Natural killer cell (primary cell): Measurements from ENCODE around the gene NCF4. TPM values are rescaled to one million over a fixed set of nuclear protein-coding genes. Genes with fewer than 3 reads are reported as not detected.

Source experiments
- ATAC-seq, 3 donors: fragments of 150-1000 bp in 2 of 3; fragments of 200-7000 bp in 1 of 3; cut with Tn5 transposase; 1 replicate in 1 of 3; 2 replicates in 2 of 3; pipeline ENCODE4 v1.10.0; 2021; ENCODE audit warnings: mild to moderate bottlenecking in 2 of 3, moderate library complexity in 2 of 3
- DNase-seq, 2 donors: peaks; one replicate each; pipeline versions ENCODE4 v3.0.0 to v3.0.0-alpha.2; 2013 to 2021; ENCODE audit warnings: mixed read lengths in 1 of 2
- H3K27ac ChIP-seq: one replicate; pipeline ENCODE4 v1.5.1; 2013; ENCODE audit warnings: mild to moderate bottlenecking, low read length
- H3K27me3 ChIP-seq: one replicate; pipeline ENCODE4 v1.6.1; 2013; ENCODE audit warnings: low read length; ENCODE audit not compliant: control insufficient read depth, insufficient read depth
- H3K36me3 ChIP-seq: one replicate; pipeline ENCODE4 v1.6.1; 2013; ENCODE audit warnings: low read length; ENCODE audit not compliant: control insufficient read depth, insufficient read depth
- H3K4me1 ChIP-seq: one replicate; pipeline ENCODE4 v1.6.1; 2013; ENCODE audit warnings: low read length; ENCODE audit not compliant: control insufficient read depth, insufficient read depth
- H3K4me3 ChIP-seq: one replicate; pipeline ENCODE4 v1.5.1; 2013; ENCODE audit warnings: low read length
- H3K9me3 ChIP-seq: one replicate; pipeline ENCODE4 v1.6.1; 2013; ENCODE audit warnings: low read length; ENCODE audit not compliant: control insufficient read depth, insufficient read depth
- H3K27ac Mint-ChIP-seq, 2 donors: one replicate each; pipeline ENCODE4 v1.8.0; 2022; ENCODE audit warnings: mild to moderate bottlenecking in 2 of 2, mixed read lengths in 2 of 2, moderate library complexity in 1 of 2
- H3K27me3 Mint-ChIP-seq, 2 donors: one replicate each; pipeline ENCODE4 v1.8.0; 2022; ENCODE audit warnings: low read depth in 2 of 2, mixed read lengths in 2 of 2
- H3K36me3 Mint-ChIP-seq: one replicate; pipeline ENCODE4 v1.8.0; 2022; ENCODE audit warnings: mixed read lengths
- H3K4me1 Mint-ChIP-seq, 2 donors: one replicate each; pipeline ENCODE4 v1.8.0; 2022; ENCODE audit warnings: mixed read lengths in 2 of 2
- H3K4me3 Mint-ChIP-seq: one replicate; pipeline ENCODE4 v1.8.0; 2022; ENCODE audit warnings: mild to moderate bottlenecking, moderate library complexity, mixed read lengths
- H3K9me3 Mint-ChIP-seq, 2 donors: one replicate each; pipeline ENCODE4 v1.8.0; 2022; ENCODE audit warnings: mixed read lengths in 2 of 2
- CTCF ChIP-seq: fragments of 200-600 bp; IDR thresholded peaks from one replicate; pipeline ENCODE4 v1.8.0; 2022; ENCODE audit warnings: antibody characterized with exemption
- WGBS: methylation state at CpG from one replicate; pipeline ENCODE4 v1.1.7; 2013; ENCODE audit warnings: missing lambda C conversion rate; ENCODE audit not compliant: insufficient coverage; 5-methylcytosine and 5-hydroxymethylcytosine counted together
- intact Hi-C: fragments of 100-400 bp; cut with micrococcal nuclease; formaldehyde crosslinking; loops from one replicate; pipeline ENCODE4 v1.14.2; 2022
- total RNA-seq, 4 donors: library from RNA; stranded (reverse); fragments of 120-200 nt in 1 of 4; gene quantifications; one replicate each; pipeline versions ENCODE4 v1.2.3 to v1.2.4, GENCODE V29; 2013 to 2022

The NCF4 gene
- total RNA-seq, 3 donors from 2014 or later (not counting 1 experiment from before 2014, with no cell fraction given): 2.6 to 33.2 (median 3.1) TPM

- ATAC-seq: no peak
- TF ChIP-seq CTCF: no peak
These were observed 4.0 kb upstream of the NCF4 start for GRCh38 chr22:36856792-36857135.

GRCh38 chr22:36858156-36858555, 2.6 kb upstream of the NCF4 start:
- TF ChIP-seq CTCF: no peak
- ATAC-seq (no peak), DNase-seq (no peak)
- Mint-ChIP-seq H3K4me1 (peaks cover 16 to 22% of the 10 kb centered on the region in 2 donors), H3K27me3 (peaks cover 3 to 7% of the 10 kb centered on the region in 2 donors), H3K9me3 (no peaks in the 10 kb centered on the region), H3K27ac (no peak overlapping the region), H3K4me3 (no peak overlapping the region), H3K36me3 (no peaks in the 10 kb centered on the region)
- Histone ChIP-seq H3K9me3 (no peaks in the 10 kb centered on the region), H3K36me3 (no peaks in the 10 kb centered on the region), H3K4me1 (peaks cover 47% of the 10 kb centered on the region), H3K27ac (no peak overlapping the region), H3K27me3 (no peaks in the 10 kb centered on the region), H3K4me3 (no peak overlapping the region)
- intact Hi-C loops: no loop called here
- 94% methylated on average over 9 of the region's 9 CpGs for WGBS

More at GRCh38 chr22:36856792-36857135, 4.0 kb upstream of the NCF4 start:
- Histone ChIP-seq H3K36me3 (no peaks in the 10 kb centered on the region), H3K4me3 (no peak overlapping the region), H3K4me1 (peaks cover 38% of the 10 kb centered on the region), H3K27ac (no peak overlapping the region), H3K27me3 (no peaks in the 10 kb centered on the region), H3K9me3 (no peaks in the 10 kb centered on the region)
- Mint-ChIP-seq H3K4me3 (no peak overlapping the region), H3K4me1 (peaks cover 20 to 25% of the 10 kb centered on the region in 2 donors), H3K36me3 (no peaks in the 10 kb centered on the region), H3K9me3 (no peaks in the 10 kb centered on the region), H3K27ac (peak overlapping the region; percentile 14 to 38), H3K27me3 (peaks cover 3 to 7% of the 10 kb centered on the region in 2 donors)
- 75% methylated on average over 8 of the region's 8 CpGs for WGBS
- intact Hi-C loops: loop anchor here (1.0 kb wide), 2 partner anchors 74 to 122 kb away; no protein-coding TSS in a partner anchor
- no peak for DNase-seq

GRCh38 chr22:36858966-36859365, 1.8 kb upstream of the NCF4 start:
- Histone ChIP-seq H3K36me3 (no peaks in the 10 kb centered on the region), H3K4me1 (peaks cover 42% of the 10 kb centered on the region), H3K27ac (no peak overlapping the region), H3K27me3 (no peaks in the 10 kb centered on the region), H3K9me3 (no peaks in the 10 kb centered on the region), H3K4me3 (no peak overlapping the region)
- no peak for TF ChIP-seq CTCF
- Mint-ChIP-seq H3K4me1 (peaks cover 10 to 16% of the 10 kb centered on the region in 2 donors), H3K36me3 (no peaks in the 10 kb centered on the region), H3K9me3 (no peaks in the 10 kb centered on the region), H3K4me3 (no peak overlapping the region), H3K27ac (no peak overlapping the region), H3K27me3 (peaks cover 3 to 7% of the 10 kb centered on the region in 2 donors)
- WGBS: 87% methylated on average over 1 of the region's 2 CpGs
- DNase-seq (no peak), ATAC-seq (no peak)
- intact Hi-C loops: no loop called here

GRCh38 chr22:36860017-36860416, 789 bp upstream of the NCF4 start:
- H3K27ac ChIP-seq: peak overlapping the region; percentile 65
- Mint-ChIP-seq H3K4me1 (peaks cover 10 to 16% of the 10 kb centered on the region in 2 donors), H3K36me3 (no peaks in the 10 kb centered on the region), H3K27ac (peak overlapping the region in 1 of 2 donors; percentile 21), H3K9me3 (no peaks in the 10 kb centered on the region), H3K4me3 (no peak overlapping the region), H3K27me3 (peaks cover 6 to 7% of the 10 kb centered on the region in 2 donors)
- intact Hi-C loops: no loop called here
- DNase-seq: no peak
- H3K4me1 ChIP-seq: peaks cover 45% of the 10 kb centered on the region
- no peaks in the 10 kb centered on the region for H3K9me3 ChIP-seq
- no peak for ATAC-seq
- TF ChIP-seq CTCF: no peak
- H3K36me3 ChIP-seq: no peaks in the 10 kb centered on the region
- H3K27me3 ChIP-seq: no peaks in the 10 kb centered on the region
- H3K4me3 ChIP-seq: no peak overlapping the region
- WGBS: 85% methylated on average over 6 of the region's 6 CpGs
